GM12892 (cell line): ENCODE results near the gene KAT6B.
"Not testable (repeated sequence)": the region's sequence is repeated elsewhere in the genome, so short reads cannot be mapped to it uniquely, and the experiment has no call there.

ENCODE experiments used
- DNase-seq: peaks from one replicate; pipeline ENCODE4 v3.0.0; 2011; ENCODE audit not compliant: insufficient read length
- FAIRE-seq: peaks from 2 replicates; lab custom pipeline; 2011; peaks lifted over from hg19 to GRCh38; lab: Jason Lieb, UNC
- POLR2A ChIP-seq: IDR thresholded peaks from 2 replicates; pipeline ENCODE4 v1.6.1; 2011; ENCODE audit warnings: low read depth, low read length, control low read depth
- POLR2AphosphoS5 ChIP-seq: IDR thresholded peaks from 2 replicates; pipeline ENCODE4 v1.6.1; 2011; ENCODE audit warnings: low read depth, low read length, control low read depth
- TAF1 ChIP-seq: IDR thresholded peaks from 2 replicates; pipeline ENCODE4 v1.6.1; 2011; ENCODE audit warnings: low read depth, mild to moderate bottlenecking, control low read depth, low read length, borderline replicate concordance

Gene KAT6B

DNA sequence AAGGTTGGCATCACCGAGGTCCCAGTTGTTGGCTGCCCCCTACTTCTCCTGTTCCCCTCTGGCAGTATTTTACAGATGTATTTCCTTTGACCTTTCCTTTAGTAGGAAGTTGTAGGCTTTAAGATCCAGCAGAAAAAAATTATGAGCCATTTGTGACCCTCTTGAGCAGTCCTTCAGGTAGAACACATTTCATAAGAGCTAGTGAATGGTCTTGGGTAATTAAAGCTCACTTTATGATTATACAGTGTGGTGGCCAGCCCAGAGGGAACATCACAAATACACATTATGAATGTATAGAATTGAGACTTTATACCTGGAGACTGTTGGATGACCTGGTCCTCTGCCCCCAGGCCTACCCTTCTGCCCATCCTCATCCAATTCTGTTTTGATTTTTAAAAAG lies 57.0 kb downstream of the KAT6B start:
- DNase-seq = no peak
- TF ChIP-seq TAF1 (no peak), POLR2A (no peak), POLR2AphosphoS5 (no peak)
- FAIRE-seq = no peak

DNA sequence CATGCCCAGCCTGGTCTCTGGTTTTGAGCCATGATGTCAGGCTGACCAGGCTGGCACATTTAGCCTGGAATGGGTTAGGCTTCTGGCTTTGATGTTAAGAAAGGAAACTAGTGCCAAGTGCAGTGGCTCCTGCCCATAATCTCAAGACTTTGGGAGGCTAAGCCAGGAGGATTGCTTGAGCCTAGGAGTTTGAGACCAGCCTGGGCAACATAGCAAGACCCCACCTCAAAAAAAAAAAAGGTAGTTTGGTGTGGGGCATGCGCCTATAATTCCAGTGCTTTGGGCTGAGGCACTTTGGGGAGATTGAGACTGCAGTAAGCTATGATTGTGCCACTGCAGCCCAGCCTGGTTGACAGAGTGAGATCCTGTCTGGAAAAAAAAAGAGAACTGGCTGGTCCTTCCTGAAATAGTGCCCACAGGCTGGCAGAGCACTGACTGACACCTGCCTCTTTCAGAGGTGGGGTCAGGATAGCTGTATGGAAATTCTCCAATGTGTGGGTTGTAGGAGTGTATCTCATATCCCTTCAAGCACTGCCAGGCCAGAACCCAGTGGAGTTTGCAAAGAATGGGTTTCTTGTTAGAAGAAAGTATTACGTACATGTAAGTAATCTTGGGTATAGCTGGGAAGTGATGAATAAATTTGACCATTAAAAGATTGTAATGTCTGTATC lies 61.3 kb downstream of the KAT6B start:
- no peak for TF ChIP-seq TAF1
- TF ChIP-seq POLR2A = no peak
- TF ChIP-seq POLR2AphosphoS5 = no peak
- FAIRE-seq (no peak), DNase-seq (no peak)

GRCh38 chr10:74888962-74889661 lies 62.7 kb downstream of the KAT6B start:
- no peak for TF ChIP-seq TAF1
- FAIRE-seq (no peak), DNase-seq (no peak)

GRCh38 chr10:74889662-74889998 lies 63.2 kb downstream of the KAT6B start:
- TF ChIP-seq POLR2A = no peak
- no peak for TF ChIP-seq POLR2AphosphoS5
- no peak for TF ChIP-seq TAF1
- DNase-seq (no peak), FAIRE-seq (no peak)

DNA sequence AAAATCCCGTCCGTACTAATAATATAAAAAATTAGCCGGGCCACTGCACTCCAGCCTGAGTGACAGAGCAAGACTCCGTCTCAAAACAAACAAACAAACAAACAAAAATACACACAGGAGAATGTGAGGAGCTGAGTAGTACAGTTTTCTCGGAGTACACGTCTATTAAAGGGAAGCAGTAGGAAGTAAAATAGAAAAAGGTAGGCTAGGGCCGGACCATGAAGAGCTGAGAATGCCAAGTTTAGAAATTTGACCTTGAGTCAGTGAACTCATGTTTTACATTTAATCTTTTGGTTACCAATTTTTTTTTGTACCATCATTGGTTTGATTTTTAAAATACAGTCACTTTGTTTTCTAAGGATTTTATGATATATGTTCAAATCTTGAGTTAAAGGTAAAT lies 64.1 kb downstream of the KAT6B start:
- FAIRE-seq = no peak
- no peak for TF ChIP-seq TAF1
- TF ChIP-seq POLR2AphosphoS5 = no peak
- DNase-seq = no peak

GRCh38 chr10:74891053-74891452 lies 64.7 kb downstream of the KAT6B start:
- FAIRE-seq (no peak), DNase-seq (no peak)
- no peak for TF ChIP-seq POLR2AphosphoS5
- no peak for TF ChIP-seq TAF1
- TF ChIP-seq POLR2A = no peak

DNA sequence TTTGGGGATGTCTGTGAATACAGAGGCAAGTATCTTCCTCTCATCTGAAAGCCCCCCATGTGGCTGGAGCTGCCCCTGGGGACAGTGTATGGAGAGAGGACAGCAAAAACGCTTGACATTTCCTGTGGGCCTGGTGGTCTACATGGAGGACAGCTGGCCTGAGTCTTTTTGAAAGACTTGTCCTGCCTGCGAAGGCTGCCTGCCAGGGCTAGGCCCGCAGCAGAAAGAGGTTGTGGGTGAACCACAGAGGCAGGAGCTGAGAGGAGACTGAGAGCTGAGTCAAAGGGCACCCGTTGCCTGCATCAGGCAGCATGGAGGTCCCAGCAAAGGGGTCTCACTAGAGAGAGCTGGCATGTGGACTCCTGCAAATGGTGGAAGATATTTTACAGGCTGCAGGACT lies 66.4 kb downstream of the KAT6B start:
- DNase-seq (no peak), FAIRE-seq (no peak)
- no peak for TF ChIP-seq TAF1
- no peak for TF ChIP-seq POLR2A

DNA sequence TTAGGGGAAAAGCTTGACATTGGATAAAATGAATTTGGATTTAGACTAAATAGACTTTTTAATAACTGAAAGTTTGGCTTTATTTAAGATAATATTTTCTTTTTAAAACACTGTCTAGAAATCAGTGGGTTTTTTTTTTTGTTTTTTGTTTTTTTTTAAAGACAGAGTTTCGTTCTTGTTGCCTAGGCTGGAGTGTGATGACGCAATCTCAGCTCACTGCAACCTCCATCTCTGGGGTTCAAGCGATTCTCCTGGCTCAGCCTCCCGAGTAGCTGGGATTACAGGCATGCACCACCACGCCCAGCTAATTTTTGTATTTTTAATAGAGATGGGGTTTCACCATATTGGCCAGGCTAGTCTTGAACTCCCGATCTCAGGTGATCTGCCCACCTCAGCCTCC lies 66.9 kb downstream of the KAT6B start:
- FAIRE-seq, DNase-seq: not testable (repeated sequence)

DNA sequence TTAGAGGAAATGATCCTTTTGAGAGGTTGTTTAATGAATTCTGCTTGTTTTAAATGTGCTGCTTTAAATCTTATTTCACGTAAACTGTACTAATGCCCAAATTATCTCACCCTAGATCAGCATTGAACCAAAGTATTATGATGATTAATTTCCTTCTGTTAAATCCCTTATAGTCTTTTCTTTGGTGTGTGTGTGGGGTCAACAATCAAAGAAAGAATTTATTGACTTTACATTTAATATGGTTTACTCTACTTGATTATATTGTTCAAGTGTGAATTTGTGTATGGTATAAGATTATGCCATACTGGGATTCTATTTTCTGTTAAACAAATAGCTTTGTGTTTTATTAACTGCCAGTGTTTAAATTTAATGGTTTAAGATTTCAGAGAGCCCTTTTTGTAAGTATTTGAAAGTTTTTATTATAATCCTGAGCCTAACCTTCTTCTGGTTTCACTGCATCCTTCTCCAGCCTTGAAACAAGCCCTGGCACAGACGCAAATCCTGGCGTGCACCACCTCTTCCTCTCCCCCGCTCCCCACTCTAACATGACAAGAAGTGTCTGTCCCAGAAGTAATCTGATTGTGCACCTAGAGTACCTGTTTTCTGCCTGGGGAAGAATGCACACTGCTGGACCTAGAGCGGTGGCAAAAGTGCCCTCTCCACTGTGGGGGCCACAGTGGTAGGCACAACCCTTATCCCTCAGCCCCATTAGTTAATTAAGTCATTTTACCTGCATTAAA lies 70.6 kb downstream of the KAT6B start:
- TF ChIP-seq POLR2AphosphoS5 (no peak), TAF1 (no peak)
- DNase-seq (no peak), FAIRE-seq (no peak)

DNA sequence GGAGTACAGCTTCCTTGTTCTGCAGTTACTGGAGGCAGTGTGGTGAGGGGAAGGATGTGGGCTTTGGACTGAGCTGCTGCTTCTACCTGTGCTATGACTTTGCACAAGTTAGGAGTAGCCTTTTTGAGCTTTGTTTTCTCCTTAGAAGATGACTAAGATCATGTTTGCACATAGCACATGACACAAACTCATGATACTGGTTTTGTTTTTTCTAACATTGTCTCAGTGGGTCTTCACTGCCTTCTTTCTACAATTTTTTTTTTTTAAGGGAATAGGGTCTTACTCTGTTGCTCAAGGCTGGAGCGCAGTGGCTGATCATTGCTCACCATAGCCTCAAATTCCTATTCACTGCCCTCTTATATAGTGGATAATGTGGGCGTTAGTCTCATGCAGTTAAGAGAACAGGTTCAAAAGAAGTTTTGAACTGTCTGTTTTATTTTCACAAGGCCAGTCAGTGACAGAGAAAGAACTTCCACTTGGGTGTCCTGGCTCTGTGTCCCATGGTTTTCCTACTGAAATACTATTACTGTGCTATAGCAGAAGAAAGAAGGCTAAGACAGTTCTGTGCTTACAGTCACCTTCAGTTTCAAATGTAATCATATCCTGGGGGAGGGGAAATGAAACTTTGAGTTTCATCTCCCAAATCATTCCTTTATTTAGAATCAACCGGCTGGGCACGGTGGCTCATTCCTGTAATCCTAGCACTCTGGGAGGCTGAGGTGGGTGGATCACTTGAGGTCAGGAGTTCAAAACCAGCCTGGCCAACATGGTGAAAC lies 72.0 kb downstream of the KAT6B start:
- DNase-seq (no peak), FAIRE-seq (peak; percentile 83)
- peak; percentile 39; the same call in 1 of the 2 replicates for TF ChIP-seq POLR2A
- 0 out of 2 replicates have a peak, but pooled peaks have one; percentile 38 for TF ChIP-seq POLR2AphosphoS5
- TF ChIP-seq TAF1 = 0 out of 2 replicates have a peak, but pooled peaks have one; percentile 29

- FAIRE-seq (peak; percentile 81), DNase-seq (no peak)
- TF ChIP-seq POLR2AphosphoS5 (no peak), POLR2A (no peak), TAF1 (no peak)
These were observed 73.9 kb downstream of the KAT6B start for GRCh38 chr10:74900297-74900696.
